BE2C (cell line): ENCODE measurements around the gene ARRDC4.

ENCODE experiments used
- DNase-seq: peaks from one replicate; pipeline ENCODE4 v3.0.0-alpha.2; 2020
- H3K27me3 ChIP-seq: fragments of 250-450 bp; sonication (Bioruptor Pico); 2 replicates; pipeline ENCODE4 v1.5.1; 2020; ENCODE audit warnings: mild to moderate bottlenecking
- H3K36me3 ChIP-seq: fragments of 250-450 bp; sonication (Bioruptor Pico); 2 replicates; pipeline ENCODE4 v1.5.1; 2020; ENCODE audit warnings: mild to moderate bottlenecking
- H3K4me1 ChIP-seq: fragments of 250-450 bp; sonication (Bioruptor Pico); 2 replicates; pipeline ENCODE4 v1.5.1; 2020
- H3K4me3 ChIP-seq: 2 replicates; pipeline ENCODE4 v1.5.1; 2011; ENCODE audit warnings: low read depth, low read length
- H3K9me3 ChIP-seq: fragments of 250-450 bp; sonication (Bioruptor Pico); 2 replicates; pipeline ENCODE4 v1.5.1; 2020
- CTCF ChIP-seq: IDR thresholded peaks from 2 replicates; pipeline ENCODE4 v1.5.1; 2012; ENCODE audit warnings: mild to moderate bottlenecking, low read depth, low read length

The ARRDC4 gene

GRCh38 chr15:98012354-98012753 is 51.9 kb downstream of the ARRDC4 start:
- no peak for TF ChIP-seq CTCF
- Histone ChIP-seq H3K9me3 (no peaks in the 10 kb centered on the region), H3K36me3 (no peaks in the 10 kb centered on the region), H3K27me3 (peaks cover 15% of the 10 kb centered on the region), H3K4me3 (no peak overlapping the region), H3K4me1 (no peaks in the 10 kb centered on the region)
- no peak for DNase-seq

GRCh38 chr15:98013631-98014030 is 53.1 kb downstream of the ARRDC4 start:
- Histone ChIP-seq H3K27me3 (peaks cover 12% of the 10 kb centered on the region), H3K4me1 (no peaks in the 10 kb centered on the region), H3K9me3 (no peaks in the 10 kb centered on the region), H3K4me3 (no peak overlapping the region), H3K36me3 (no peaks in the 10 kb centered on the region)
- TF ChIP-seq CTCF: no peak
- no peak for DNase-seq

GRCh38 chr15:98017150-98017964 is 56.9 kb downstream of the ARRDC4 start:
- Histone ChIP-seq H3K4me1 (no peaks in the 10 kb centered on the region), H3K36me3 (no peaks in the 10 kb centered on the region), H3K27me3 (peaks cover 5% of the 10 kb centered on the region), H3K4me3 (no peak overlapping the region), H3K9me3 (no peaks in the 10 kb centered on the region)
- TF ChIP-seq CTCF: no peak
- no peak for DNase-seq

GRCh38 chr15:98018761-98019351 is 58.4 kb downstream of the ARRDC4 start:
- DNase-seq: no peak
- Histone ChIP-seq H3K4me1 (no peaks in the 10 kb centered on the region), H3K27me3 (peaks cover 5% of the 10 kb centered on the region), H3K36me3 (no peaks in the 10 kb centered on the region), H3K9me3 (no peaks in the 10 kb centered on the region), H3K4me3 (no peak overlapping the region)
- TF ChIP-seq CTCF: no peak
